Ovary (tissue), 9 donors: ENCODE measurements around the gene ANK3. TPM values are rescaled to one million over a fixed set of nuclear protein-coding genes. Genes with fewer than 3 reads are reported as not detected.

Source experiments
- DNase-seq, 5 donors: peaks; one replicate each; pipeline ENCODE4 v3.0.0-alpha.2; 2019 to 2020
- H3K27ac ChIP-seq, 2 donors: fragments of 200-600 bp; one replicate each; pipeline versions ENCODE4 v1.5.1 to v1.8.0; 2019 to 2022
- H3K27me3 ChIP-seq: fragments of 200-600 bp; one replicate; pipeline ENCODE4 v1.8.0; 2022
- H3K36me3 ChIP-seq: fragments of 200-600 bp; sonication (generic); one replicate; pipeline ENCODE4 v1.5.1; 2019
- H3K4me1 ChIP-seq: one replicate; pipeline ENCODE4 v1.8.1; 2013; ENCODE audit warnings: mild to moderate bottlenecking, moderate library complexity; ENCODE audit not compliant: insufficient read depth
- H3K4me3 ChIP-seq: fragments of 200-600 bp; sonication (generic); one replicate; pipeline ENCODE4 v1.5.1; 2017
- H3K9me3 ChIP-seq, 2 donors: fragments of 200-600 bp in 1 of 2; sonication (generic) in 1 of 2; one replicate each; pipeline versions ENCODE4 v1.5.1 to v1.8.1; 2013 to 2019; ENCODE audit warnings: mild to moderate bottlenecking in 1 of 2, moderate library complexity in 1 of 2
- CTCF ChIP-seq, 3 donors: fragments of 450-650 bp in 2 of 3; fragments of 200-600 bp in 1 of 3; IDR thresholded peaks; one replicate each; pipeline versions ENCODE4 v1.5.1 to v1.8.0; 2016 to 2022; ENCODE audit warnings: antibody characterized with exemption in 3 of 3, mild to moderate bottlenecking in 1 of 3
- EP300 ChIP-seq: sonication (generic); formaldehyde crosslinking; IDR thresholded peaks from one replicate; pipeline ENCODE4 v1.6.1; 2017; ENCODE audit warnings: antibody characterized with exemption
- POLR2A ChIP-seq: fragments of 450-650 bp; IDR thresholded peaks from one replicate; pipeline ENCODE4 v1.6.1; 2017; ENCODE audit warnings: antibody characterized with exemption, mild to moderate bottlenecking, moderate library complexity
- whole genome bisulfite sequencing, 3 donors: extraction: QIAGEN DNeasy Blood & Tissue Kit in 1 of 3; methylation state at CpG; one replicate each; pipeline versions ENCODE4 v1.1.5 to v1.1.7; 2013 to 2017; 5-methylcytosine and 5-hydroxymethylcytosine counted together
- intact Hi-C, 4 donors: fragments of 100-400 bp; cut with DNase I; formaldehyde crosslinking; loops; one replicate each; pipeline versions ENCODE4 v1.11.0 to v1.15.1; 2022 to 2023
- polyA plus RNA-seq, 2 donors: library from polyadenylated mRNA; stranded (reverse); fragments of 200-250 nt in 1 of 2; fragments of 350-450 nt in 1 of 2; fragmentation: Illumina TruSeq in 1 of 2; extraction: RNeasy Lipid Tissue Mini Kit (QIAGEN cat#74804) in 1 of 2; gene quantifications; one replicate each; pipeline ENCODE4 v1.2.3, GENCODE V29; 2013 to 2014
- total RNA-seq, 7 donors: library from RNA; depleted of rRNA in 2 of 7; stranded (reverse); fragments of >200 nt in 2 of 7; fragmentation: NEBNext Ultra II Directional in 3 of 7; extraction: Animal tissue kit (Norgen Biotek cat#: 25700) in 3 of 7; gene quantifications; one replicate each; pipeline versions ENCODE4 v1.1.0 to v1.2.4, GENCODE V29; 2016 to 2023
- donor health status: DM: no; HTN: no; CAD: no; lungs with moderate emphysema.
- donor health status: DM: no; HTN: no; CAD: no.
- donor health status: Bipolar disorder and iron deficiency.
- donor health status: DM: yes; HTN: yes; CAD: no.
- donor health status: DM: no; HTN: no; CAD: no.
- donor health status: DM: yes; HTN: yes; CAD: no.

Gene ANK3
- total and polyA plus RNA-seq, 9 donors = 11.4 to 74.1 (median 28.3) TPM

DNA sequence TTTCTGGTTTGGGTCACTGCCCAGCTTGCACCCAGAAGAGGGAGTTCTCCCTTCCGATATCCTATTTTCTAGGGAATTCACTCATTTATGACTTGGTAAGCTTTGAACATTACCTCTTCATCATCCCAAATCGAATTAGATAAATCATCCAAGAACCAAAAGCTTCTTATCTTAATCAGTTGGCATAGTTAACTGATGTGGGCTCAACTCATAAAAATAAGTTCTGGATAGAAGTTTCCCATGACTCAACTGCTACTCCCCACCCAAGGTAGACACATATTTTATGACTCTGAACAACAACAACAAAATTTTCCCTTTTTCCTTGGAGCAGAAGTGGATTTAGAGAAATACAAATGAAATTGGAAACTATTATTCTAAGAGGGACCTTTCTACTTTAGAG lies 380.4 kb downstream of the ANK3 start:
- intact Hi-C loops = no loop called here
- Histone ChIP-seq H3K27ac (no peak overlapping the region), H3K36me3 (no peaks in the 10 kb centered on the region), H3K9me3 (no peaks in the 10 kb centered on the region), H3K4me1 (no peaks in the 10 kb centered on the region), H3K4me3 (no peak overlapping the region), H3K27me3 (no peaks in the 10 kb centered on the region)
- 69 to 77% (median 70%) methylated on average over 2 of the region's 2 CpGs for WGBS, 3 donors
- DNase-seq = no peak
- TF ChIP-seq EP300 = no peak
- no peak for TF ChIP-seq CTCF (IDR thresholded peaks at IDR 0.05)
- no peak for TF ChIP-seq POLR2A

DNA sequence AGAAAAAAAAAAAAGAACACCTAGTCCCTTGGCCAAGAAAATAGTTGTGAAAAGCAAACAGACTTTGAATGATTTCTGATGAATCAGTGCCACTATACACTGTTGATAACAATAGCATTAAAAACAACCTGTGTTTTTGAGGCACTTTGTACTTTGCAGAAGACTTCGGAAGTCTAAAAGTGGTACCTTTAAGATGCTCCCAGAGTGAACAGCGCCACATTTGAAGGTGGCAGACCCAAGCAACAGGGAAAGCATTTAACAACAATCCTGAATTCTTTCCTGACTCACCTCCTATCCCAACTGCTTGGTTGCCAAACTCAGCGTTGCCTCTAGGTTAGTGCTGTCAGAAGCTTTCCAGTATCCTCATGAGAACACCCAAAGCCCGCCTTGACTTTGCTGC lies 380.9 kb downstream of the ANK3 start:
- TF ChIP-seq CTCF (IDR thresholded peaks at IDR 0.05) = no peak
- no peak for TF ChIP-seq EP300
- no peak for TF ChIP-seq POLR2A
- Histone ChIP-seq H3K27me3 (no peaks in the 10 kb centered on the region), H3K27ac (no peak overlapping the region), H3K36me3 (no peaks in the 10 kb centered on the region), H3K4me3 (no peak overlapping the region), H3K9me3 (no peaks in the 10 kb centered on the region), H3K4me1 (no peaks in the 10 kb centered on the region)
- WGBS, 3 donors = 81 to 90% (median 84%) methylated on average over 4 of the region's 4 CpGs
- DNase-seq = no peak
- intact Hi-C loops = no loop called here

GRCh38 chr10:60006062-60006461 lies 383.6 kb downstream of the ANK3 start:
- intact Hi-C loops = no loop called here
- 88% methylated on average over 3 of the region's 3 CpGs for WGBS, 3 donors
- Histone ChIP-seq H3K27ac (no peak overlapping the region), H3K27me3 (no peaks in the 10 kb centered on the region), H3K36me3 (no peaks in the 10 kb centered on the region), H3K4me3 (no peak overlapping the region), H3K4me1 (no peaks in the 10 kb centered on the region), H3K9me3 (no peaks in the 10 kb centered on the region)
- no peak for DNase-seq
- TF ChIP-seq CTCF (IDR thresholded peaks at IDR 0.05) = no peak
- TF ChIP-seq EP300 = no peak
- TF ChIP-seq POLR2A = no peak

DNA sequence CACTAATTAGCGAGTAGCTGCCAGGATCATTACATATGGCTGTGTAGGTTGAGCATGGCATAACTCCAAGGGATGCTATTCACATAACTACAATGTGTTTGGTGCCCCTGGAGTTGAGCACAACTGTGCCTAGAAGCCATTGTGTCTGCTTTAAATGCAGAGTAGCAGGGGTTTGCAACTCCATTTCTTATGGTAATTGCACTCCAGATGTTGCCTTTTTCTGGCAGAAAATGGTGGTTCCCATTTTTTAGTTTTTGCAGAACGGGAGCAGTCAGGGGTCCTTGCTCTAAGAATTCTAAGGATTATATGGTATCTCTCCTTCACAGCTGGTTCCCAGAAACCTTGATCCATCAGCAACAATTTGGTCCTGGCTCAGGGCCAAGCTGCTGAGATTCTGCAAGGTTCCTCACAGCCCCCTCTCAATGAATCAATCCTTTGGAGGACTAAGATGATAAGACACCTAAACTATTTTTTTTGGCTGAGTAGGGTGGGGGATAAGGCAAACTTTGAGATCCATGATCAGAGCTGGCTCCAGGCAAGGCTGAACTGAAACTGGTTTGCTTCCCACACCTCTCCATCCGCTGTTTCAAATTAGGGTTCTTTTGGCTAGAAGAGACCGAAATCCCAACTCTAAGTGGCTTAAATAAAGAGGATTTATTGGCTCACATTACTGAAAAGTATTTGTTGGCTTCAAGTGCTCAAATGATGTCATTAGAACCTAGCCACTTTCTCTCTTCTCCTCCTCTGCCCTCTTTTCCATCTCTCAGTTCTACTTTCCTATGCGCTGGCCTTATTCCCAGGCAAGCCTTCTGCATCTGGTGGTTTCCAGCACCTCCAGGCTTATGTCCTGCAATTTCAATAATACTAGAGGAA lies 385.8 kb downstream of the ANK3 start:
- Histone ChIP-seq H3K4me3 (no peak overlapping the region), H3K27ac (no peak overlapping the region), H3K27me3 (no peaks in the 10 kb centered on the region), H3K4me1 (no peaks in the 10 kb centered on the region), H3K36me3 (no peaks in the 10 kb centered on the region), H3K9me3 (no peaks in the 10 kb centered on the region)
- intact Hi-C loops = no loop called here
- DNase-seq = peak in 3 of 5 donors; percentile 14 to 19 (median 15)
- WGBS, 3 donors = 39 to 66% (median 63%) methylated on average over 5 of the region's 5 CpGs
- TF ChIP-seq POLR2A (no peak), CTCF (IDR thresholded peaks at IDR 0.05) (no peak), EP300 (no peak)
